HEK293 (cell line): ENCODE results near the gene MARK4.
"Not testable (repeated sequence)": the region's sequence is repeated elsewhere in the genome, so short reads cannot be mapped to it uniquely, and the experiment has no call there.

Source experiments
- CTCF ChIA-PET: fragments of 350-600 bp; formaldehyde crosslinking; extraction: SDS; loops from one replicate; lab custom pipeline; 2021; ENCODE audit warnings: antibody characterized with exemption; lab: Yijun Ruan, JAX
- POLR2A ChIA-PET: fragments of 300-600 bp; formaldehyde crosslinking; extraction: SDS; loops from one replicate; lab custom pipeline; 2020; ENCODE audit warnings: antibody characterized with exemption, inconsistent platforms; lab: Yijun Ruan, JAX
- H3K27ac ChIP-seq: fragments of 200-500 bp; sonication (Bioruptor generic); 2 replicates; pipeline ENCODE4 v1.5.1; 2014; ENCODE audit warnings: low read depth, low read length, control low read depth, inconsistent platforms; ENCODE audit errors: extremely low read depth
- H3K36me3 ChIP-seq, 2 experiments: fragments of 200-500 bp in 1 of 2; sonication (Bioruptor generic) in 1 of 2; 1 replicate in 1 of 2; 2 replicates in 1 of 2; pipeline ENCODE4 v1.5.1; 2014 to 2017; ENCODE audit warnings: inconsistent platforms in 2 of 2, low read length in 2 of 2; ENCODE audit not compliant: control insufficient read depth in 2 of 2, insufficient read depth in 1 of 2
- H3K4me1 ChIP-seq: fragments of 200-500 bp; sonication (Bioruptor generic); 2 replicates; pipeline ENCODE4 v1.5.1; 2014; ENCODE audit warnings: mild to moderate bottlenecking, low read length, inconsistent platforms; ENCODE audit not compliant: control insufficient read depth, insufficient read depth
- H3K4me3 ChIP-seq: 2 replicates; pipeline ENCODE4 v1.5.1; 2011; ENCODE audit warnings: low read depth, mild to moderate bottlenecking, control low read depth, low read length, moderate library complexity
- H3K9me3 ChIP-seq: fragments of 200-500 bp; sonication (Bioruptor generic); 2 replicates; pipeline ENCODE4 v1.5.1; 2014; ENCODE audit warnings: low read depth, low read length, inconsistent platforms; ENCODE audit not compliant: control insufficient read depth, insufficient read depth
- EGR2 ChIP-seq: fragments of 450-650 bp; formaldehyde crosslinking; IDR thresholded peaks from 2 replicates; pipeline ENCODE4 v1.5.1; 2016; ENCODE audit warnings: low read depth, missing biosample characterization, missing genetic modification characterization
- OSR2 ChIP-seq: fragments of 450-650 bp; formaldehyde crosslinking; IDR thresholded peaks from 2 replicates; pipeline ENCODE4 v1.5.1; 2016; ENCODE audit warnings: missing biosample characterization, missing genetic modification characterization
- SP7 ChIP-seq: fragments of 450-650 bp; formaldehyde crosslinking; IDR thresholded peaks from 2 replicates; pipeline ENCODE4 v1.5.1; 2016; ENCODE audit warnings: missing biosample characterization, missing genetic modification characterization
- ZFP37 ChIP-seq: fragments of 450-650 bp; formaldehyde crosslinking; IDR thresholded peaks from 2 replicates; pipeline ENCODE4 v1.5.1; 2016; ENCODE audit warnings: missing biosample characterization, missing genetic modification characterization
- ZNF121 ChIP-seq: fragments of 450-650 bp; formaldehyde crosslinking; IDR thresholded peaks from 2 replicates; pipeline ENCODE4 v1.5.1; 2016; ENCODE audit warnings: missing biosample characterization, missing genetic modification characterization
- ZNF221 ChIP-seq: fragments of 450-650 bp; formaldehyde crosslinking; IDR thresholded peaks from 2 replicates; pipeline ENCODE4 v1.5.1; 2017; ENCODE audit warnings: missing biosample characterization, missing genetic modification characterization, borderline replicate concordance
- ZNF48 ChIP-seq: fragments of 450-650 bp; formaldehyde crosslinking; IDR thresholded peaks from 2 replicates; pipeline ENCODE4 v1.5.1; 2016; ENCODE audit warnings: missing biosample characterization, missing genetic modification characterization
- ZNF501 ChIP-seq: fragments of 450-650 bp; formaldehyde crosslinking; IDR thresholded peaks from 2 replicates; pipeline ENCODE4 v1.5.1; 2016; ENCODE audit warnings: missing biosample characterization, missing genetic modification characterization
- ZNF555 ChIP-seq: fragments of 450-650 bp; formaldehyde crosslinking; conservative IDR thresholded peaks from 2 replicates; pipeline ENCODE4 v1.5.1; 2017; ENCODE audit warnings: missing biosample characterization, mild to moderate bottlenecking, missing genetic modification characterization, inconsistent platforms
- ZNF558 ChIP-seq: fragments of 450-650 bp; formaldehyde crosslinking; IDR thresholded peaks from 2 replicates; pipeline ENCODE4 v1.5.1; 2016; ENCODE audit warnings: missing biosample characterization, missing genetic modification characterization
- ZNF621 ChIP-seq: fragments of 450-650 bp; formaldehyde crosslinking; IDR thresholded peaks from 2 replicates; pipeline ENCODE4 v1.5.1; 2017; ENCODE audit warnings: missing biosample characterization, missing genetic modification characterization
- ZNF654 ChIP-seq: fragments of 450-650 bp; formaldehyde crosslinking; IDR thresholded peaks from 2 replicates; pipeline ENCODE4 v1.5.1; 2016; ENCODE audit warnings: low read depth, missing biosample characterization, missing genetic modification characterization
- ZNF768 ChIP-seq: fragments of 450-650 bp; formaldehyde crosslinking; IDR thresholded peaks from 2 replicates; pipeline ENCODE4 v1.5.1; 2018; ENCODE audit warnings: missing biosample characterization, mild to moderate bottlenecking, missing genetic modification characterization
- ZNF785 ChIP-seq: fragments of 450-650 bp; formaldehyde crosslinking; IDR thresholded peaks from 2 replicates; pipeline ENCODE4 v1.5.1; 2016; ENCODE audit warnings: missing biosample characterization, missing genetic modification characterization
- ZSCAN30 ChIP-seq: fragments of 450-650 bp; IDR thresholded peaks from 2 replicates; pipeline ENCODE4 v1.5.1; 2018; ENCODE audit warnings: missing biosample characterization, mild to moderate bottlenecking, missing genetic modification characterization, moderate library complexity
- TF ChIP-seq, protein P1 (sequence below): fragments of 450-650 bp; formaldehyde crosslinking; IDR thresholded peaks from 2 replicates; pipeline ENCODE4 v1.5.1; 2016; ENCODE audit warnings: missing biosample characterization, missing genetic modification characterization
- TF ChIP-seq, protein P2 (sequence below): fragments of 450-650 bp; formaldehyde crosslinking; IDR thresholded peaks from 2 replicates; pipeline ENCODE4 v1.5.1; 2017; ENCODE audit warnings: missing biosample characterization, missing genetic modification characterization
- TF ChIP-seq, protein P3 (sequence below): fragments of 450-650 bp; formaldehyde crosslinking; IDR thresholded peaks from 2 replicates; pipeline ENCODE4 v1.5.1; 2016; ENCODE audit warnings: missing biosample characterization, missing genetic modification characterization
- TF ChIP-seq, protein P4 (sequence below): fragments of 450-650 bp; formaldehyde crosslinking; optimal IDR thresholded peaks from 2 replicates; pipeline ENCODE3; 2016; ENCODE audit warnings: missing biosample characterization, mild to moderate bottlenecking, missing genetic modification characterization

MARK4 gene

DNA sequence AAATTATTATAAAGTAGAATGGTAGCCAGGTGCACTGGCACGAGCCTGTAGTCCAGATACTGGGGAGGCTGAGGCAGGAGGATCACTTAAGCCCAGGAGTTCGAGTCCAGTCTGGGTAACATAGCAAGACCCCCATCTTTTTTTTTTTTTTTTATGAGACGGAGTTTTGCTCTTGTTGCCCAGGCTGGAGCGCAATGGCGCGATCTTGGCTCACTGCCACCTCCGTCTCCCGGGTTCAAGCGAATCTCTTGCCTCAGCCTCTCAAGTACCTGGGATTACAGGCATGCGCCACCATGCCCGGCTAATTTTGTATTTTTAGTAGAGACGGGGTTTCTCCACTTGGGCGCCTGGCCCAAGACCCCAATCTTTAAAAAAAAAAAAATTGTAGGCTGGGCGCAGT is 61.2 kb downstream of the MARK4 start:
- H3K27ac ChIP-seq, H3K9me3 ChIP-seq, H3K4me1 ChIP-seq, H3K4me3 ChIP-seq, H3K36me3 ChIP-seq: not testable (repeated sequence)
- ChIA-PET POLR2A (interaction anchor here (0.6 to 0.7 kb wide), 2 partner anchors 45 to 63 kb away, joined by 3 read pairs; no protein-coding TSS in a partner anchor), CTCF (interaction anchor here (0.9 kb wide), 1 partner anchor 8 kb away, joined by 4 read pairs; no protein-coding TSS in a partner anchor)

DNA sequence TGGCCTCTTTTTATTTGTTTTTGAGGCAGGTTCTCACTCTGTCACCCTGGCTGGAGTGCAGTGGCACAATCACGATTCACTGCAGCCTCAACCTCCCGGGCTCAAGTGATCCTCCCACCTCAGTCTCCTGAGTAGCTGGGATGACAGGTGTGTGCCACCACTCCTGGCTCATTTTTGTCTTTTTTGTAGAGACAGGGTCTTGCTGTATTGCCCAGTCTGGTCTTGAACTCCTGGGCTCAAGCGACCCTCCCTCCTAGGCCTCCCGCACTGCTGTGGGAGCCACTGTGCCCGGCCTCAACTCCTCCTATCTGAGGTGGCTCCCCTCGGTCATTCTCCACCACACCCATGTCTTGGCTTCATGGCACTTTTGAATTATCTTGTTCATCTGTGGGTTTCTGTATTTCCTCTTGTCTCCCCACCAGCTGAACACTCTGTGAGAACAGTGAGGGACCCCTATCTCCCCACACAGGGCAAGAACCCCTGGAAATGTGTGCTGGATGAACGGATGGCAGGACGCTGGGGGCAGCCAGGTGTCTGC is 63.7 kb downstream of the MARK4 start:
- H3K9me3 ChIP-seq, result no peaks in the 10 kb centered on the region
- no peak overlapping the region for H3K27ac ChIP-seq
- CTCF ChIA-PET, result no interaction called here
- H3K4me3 ChIP-seq, result no peak overlapping the region
- no peaks in the 10 kb centered on the region for H3K4me1 ChIP-seq
- H3K36me3 ChIP-seq, result no peaks in the 10 kb centered on the region
- TF ChIP-seq ZNF121 (peak; percentile 63; the same call in 1 of the 2 replicates), ZNF558 (no peak)
- POLR2A ChIA-PET, result no interaction called here

DNA sequence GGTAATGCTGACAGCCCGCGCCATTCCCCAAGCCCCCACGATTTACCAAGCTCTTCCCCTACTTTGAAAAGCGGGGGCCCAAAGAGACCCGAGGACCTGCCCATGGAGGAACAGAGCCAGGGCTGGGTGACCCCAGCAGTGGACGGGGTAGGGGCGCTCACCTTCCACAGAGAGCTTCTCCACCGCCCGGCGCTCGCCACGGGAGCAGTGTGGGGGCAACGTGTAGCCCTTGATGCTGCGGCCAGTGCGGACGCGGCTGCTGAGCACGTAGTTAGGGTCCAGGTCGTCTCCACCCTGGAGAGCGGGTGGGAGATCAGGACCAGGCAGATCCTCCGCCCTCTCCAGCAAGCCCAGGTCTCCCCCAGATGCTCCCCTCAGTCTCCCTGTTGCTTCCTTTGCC is 64.2 kb downstream of the MARK4 start:
- Histone ChIP-seq H3K36me3 (no peaks in the 10 kb centered on the region), H3K9me3 (no peaks in the 10 kb centered on the region), H3K4me3 (no peak overlapping the region), H3K4me1 (no peaks in the 10 kb centered on the region), H3K27ac (no peak overlapping the region)
- POLR2A ChIA-PET, result no interaction called here
- TF ChIP-seq ZNF221 (tag by site-specific recombination) (no peak), ZFP37 (tag by site-specific recombination) (no peak), ZNF621 (tag by site-specific recombination) (no peak), SP7 (tag by site-specific recombination) (no peak)
- TF ChIP-seq, protein P1, sequence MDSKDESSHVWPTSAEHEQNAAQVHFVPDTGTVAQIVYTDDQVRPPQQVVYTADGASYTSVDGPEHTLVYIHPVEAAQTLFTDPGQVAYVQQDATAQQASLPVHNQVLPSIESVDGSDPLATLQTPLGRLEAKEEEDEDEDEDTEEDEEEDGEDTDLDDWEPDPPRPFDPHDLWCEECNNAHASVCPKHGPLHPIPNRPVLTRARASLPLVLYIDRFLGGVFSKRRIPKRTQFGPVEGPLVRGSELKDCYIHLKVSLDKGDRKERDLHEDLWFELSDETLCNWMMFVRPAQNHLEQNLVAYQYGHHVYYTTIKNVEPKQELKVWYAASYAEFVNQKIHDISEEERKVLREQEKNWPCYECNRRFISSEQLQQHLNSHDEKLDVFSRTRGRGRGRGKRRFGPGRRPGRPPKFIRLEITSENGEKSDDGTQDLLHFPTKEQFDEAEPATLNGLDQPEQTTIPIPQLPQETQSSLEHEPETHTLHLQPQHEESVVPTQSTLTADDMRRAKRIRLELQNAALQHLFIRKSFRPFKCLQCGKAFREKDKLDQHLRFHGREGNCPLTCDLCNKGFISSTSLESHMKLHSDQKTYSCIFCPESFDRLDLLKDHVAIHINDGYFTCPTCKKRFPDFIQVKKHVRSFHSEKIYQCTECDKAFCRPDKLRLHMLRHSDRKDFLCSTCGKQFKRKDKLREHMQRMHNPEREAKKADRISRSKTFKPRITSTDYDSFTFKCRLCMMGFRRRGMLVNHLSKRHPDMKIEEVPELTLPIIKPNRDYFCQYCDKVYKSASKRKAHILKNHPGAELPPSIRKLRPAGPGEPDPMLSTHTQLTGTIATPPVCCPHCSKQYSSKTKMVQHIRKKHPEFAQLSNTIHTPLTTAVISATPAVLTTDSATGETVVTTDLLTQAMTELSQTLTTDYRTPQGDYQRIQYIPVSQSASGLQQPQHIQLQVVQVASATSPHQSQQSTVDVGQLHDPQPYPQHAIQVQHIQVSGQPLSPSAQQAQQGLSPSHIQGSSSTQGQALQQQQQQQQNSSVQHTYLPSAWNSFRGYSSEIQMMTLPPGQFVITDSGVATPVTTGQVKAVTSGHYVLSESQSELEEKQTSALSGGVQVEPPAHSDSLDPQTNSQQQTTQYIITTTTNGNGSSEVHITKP, result no peak
- CTCF ChIA-PET, result interaction anchor here (0.7 kb wide), 1 partner anchor 11 kb away, joined by 3 read pairs; no protein-coding TSS in a partner anchor

DNA sequence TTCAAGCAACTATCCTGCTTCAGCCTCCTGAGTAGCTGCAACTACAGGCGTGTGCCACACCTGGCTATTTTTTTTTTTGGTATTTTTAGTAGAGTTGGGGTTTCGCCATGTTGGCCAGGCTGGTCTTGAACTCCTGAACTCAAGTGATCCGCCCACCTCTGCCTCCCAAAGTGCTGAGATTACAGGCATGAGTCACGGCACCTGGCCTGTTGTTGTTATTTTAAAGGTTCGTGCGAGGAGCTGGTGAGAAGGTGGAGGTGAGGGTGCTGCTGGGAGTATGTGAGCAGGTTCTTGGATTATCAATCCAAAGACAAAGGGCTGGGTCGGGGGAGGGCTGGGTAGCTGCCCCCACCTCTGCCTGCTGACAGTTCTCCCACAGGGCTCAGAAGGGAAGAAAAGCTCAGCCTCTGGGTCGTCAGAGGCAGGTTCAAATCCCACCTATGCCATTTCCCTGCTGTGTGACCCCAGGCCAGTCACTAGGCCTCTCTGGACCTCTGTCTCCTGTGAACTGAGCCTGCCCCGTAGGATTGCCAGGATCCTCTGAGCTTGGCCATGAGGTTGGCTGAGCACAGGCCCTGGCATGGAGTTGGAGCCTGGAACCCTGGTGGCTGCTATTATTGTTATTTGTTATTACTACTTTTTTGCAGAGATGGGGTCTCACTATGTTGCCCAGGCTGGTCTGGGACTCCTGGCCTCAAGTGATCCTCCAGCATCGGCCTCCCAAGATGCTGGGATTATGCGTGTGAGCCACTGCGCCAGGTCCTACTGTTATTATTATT is 70.1 kb downstream of the MARK4 start:
- Histone ChIP-seq H3K27ac (no peak overlapping the region), H3K4me3 (no peak overlapping the region), H3K9me3 (no peaks in the 10 kb centered on the region), H3K36me3 (no peaks in the 10 kb centered on the region), H3K4me1 (no peaks in the 10 kb centered on the region)
- TF ChIP-seq EGR2 (tag by site-specific recombination) (peak; percentile 24; the same call in 1 of the 2 replicates), ZSCAN30 (tag by site-specific recombination) (no peak), ZNF785 (no peak), ZNF654 (tag by site-specific recombination) (no peak), ZNF48 (tag by site-specific recombination) (no peak), ZNF555 (tag by site-specific recombination) (no peak), ZNF121 (peak; percentile 91), ZNF558 (no peak), ZNF501 (tag by site-specific recombination) (no peak), OSR2 (tag by site-specific recombination) (no peak), ZNF768 (tag by site-specific recombination) (peak; percentile 79; the same call in 1 of the 2 replicates)
- TF ChIP-seq, protein P2, sequence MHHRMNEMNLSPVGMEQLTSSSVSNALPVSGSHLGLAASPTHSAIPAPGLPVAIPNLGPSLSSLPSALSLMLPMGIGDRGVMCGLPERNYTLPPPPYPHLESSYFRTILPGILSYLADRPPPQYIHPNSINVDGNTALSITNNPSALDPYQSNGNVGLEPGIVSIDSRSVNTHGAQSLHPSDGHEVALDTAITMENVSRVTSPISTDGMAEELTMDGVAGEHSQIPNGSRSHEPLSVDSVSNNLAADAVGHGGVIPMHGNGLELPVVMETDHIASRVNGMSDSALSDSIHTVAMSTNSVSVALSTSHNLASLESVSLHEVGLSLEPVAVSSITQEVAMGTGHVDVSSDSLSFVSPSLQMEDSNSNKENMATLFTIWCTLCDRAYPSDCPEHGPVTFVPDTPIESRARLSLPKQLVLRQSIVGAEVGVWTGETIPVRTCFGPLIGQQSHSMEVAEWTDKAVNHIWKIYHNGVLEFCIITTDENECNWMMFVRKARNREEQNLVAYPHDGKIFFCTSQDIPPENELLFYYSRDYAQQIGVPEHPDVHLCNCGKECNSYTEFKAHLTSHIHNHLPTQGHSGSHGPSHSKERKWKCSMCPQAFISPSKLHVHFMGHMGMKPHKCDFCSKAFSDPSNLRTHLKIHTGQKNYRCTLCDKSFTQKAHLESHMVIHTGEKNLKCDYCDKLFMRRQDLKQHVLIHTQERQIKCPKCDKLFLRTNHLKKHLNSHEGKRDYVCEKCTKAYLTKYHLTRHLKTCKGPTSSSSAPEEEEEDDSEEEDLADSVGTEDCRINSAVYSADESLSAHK (tag by site-specific recombination), result no peak
- TF ChIP-seq, protein P3, sequence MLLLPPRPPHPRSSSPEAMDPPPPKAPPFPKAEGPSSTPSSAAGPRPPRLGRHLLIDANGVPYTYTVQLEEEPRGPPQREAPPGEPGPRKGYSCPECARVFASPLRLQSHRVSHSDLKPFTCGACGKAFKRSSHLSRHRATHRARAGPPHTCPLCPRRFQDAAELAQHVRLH (tag by site-specific recombination), result 0 out of 2 replicates have a peak, but pooled peaks have one; percentile 24
- TF ChIP-seq, protein P4, sequence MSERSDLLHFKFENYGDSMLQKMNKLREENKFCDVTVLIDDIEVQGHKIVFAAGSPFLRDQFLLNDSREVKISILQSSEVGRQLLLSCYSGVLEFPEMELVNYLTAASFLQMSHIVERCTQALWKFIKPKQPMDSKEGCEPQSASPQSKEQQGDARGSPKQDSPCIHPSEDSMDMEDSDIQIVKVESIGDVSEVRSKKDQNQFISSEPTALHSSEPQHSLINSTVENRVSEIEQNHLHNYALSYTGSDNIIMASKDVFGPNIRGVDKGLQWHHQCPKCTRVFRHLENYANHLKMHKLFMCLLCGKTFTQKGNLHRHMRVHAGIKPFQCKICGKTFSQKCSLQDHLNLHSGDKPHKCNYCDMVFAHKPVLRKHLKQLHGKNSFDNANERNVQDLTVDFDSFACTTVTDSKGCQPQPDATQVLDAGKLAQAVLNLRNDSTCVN (tag by site-specific recombination), result no peak
- POLR2A ChIA-PET, result interaction anchor here (0.6 kb wide), 1 partner anchor 99 kb away, joined by 6 read pairs; no protein-coding TSS in a partner anchor
- CTCF ChIA-PET, result interaction anchor here (1.1 kb wide), 1 partner anchor 8 kb away, joined by 4 read pairs; no protein-coding TSS in a partner anchor
